ENCODE measurements around the gene MDH2.
"Not testable (repeated sequence)": the region's sequence is repeated elsewhere in the genome, so short reads cannot be mapped to it uniquely, and the experiment has no call there.

MDH2 gene

DNA sequence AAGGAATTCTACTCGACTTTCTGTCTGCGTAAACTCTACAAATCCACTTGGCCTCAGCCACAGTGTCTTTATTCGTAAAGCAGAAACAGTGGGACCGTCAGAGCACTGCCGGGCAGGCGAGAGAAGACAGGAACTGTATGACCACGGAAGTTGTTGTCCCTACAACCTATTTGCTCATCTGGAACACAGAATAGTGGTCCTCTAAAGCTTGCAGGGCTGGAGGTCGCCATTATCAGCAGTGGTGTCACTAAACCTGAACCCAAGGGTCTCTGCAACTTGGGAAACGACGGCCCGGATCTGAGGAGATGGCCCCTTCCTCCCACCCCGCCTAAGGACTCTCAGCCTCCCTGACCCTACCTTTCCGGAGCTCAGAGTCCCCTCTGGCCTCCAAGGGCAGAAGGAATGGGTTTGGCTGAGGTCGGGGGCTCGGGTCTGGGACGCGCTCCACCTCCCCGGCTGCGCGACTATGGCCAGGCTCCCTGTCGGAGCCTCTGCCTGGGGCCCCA is 548 bp upstream of the MDH2 start:
- DNase-seq (ENCODE audit: insufficient read length, low spot score): peak; percentile 39
- peak; percentile 55 for FAIRE-seq
- no peak for TF ChIP-seq PAX5 (IDR thresholded peaks at IDR 0.05; ENCODE audit: insufficient read depth, low read length, severe bottlenecking)
- no peak for TF ChIP-seq POU2F2 (IDR thresholded peaks at IDR 0.05; ENCODE audit: low read depth, low read length)
- no peak for TF ChIP-seq TAF1 (IDR thresholded peaks at IDR 0.05; ENCODE audit: low read depth, low read length)
- no peak for TF ChIP-seq SPI1 (IDR thresholded peaks at IDR 0.05; ENCODE audit: low read depth, low read length)
- no peak for TF ChIP-seq POLR2A (IDR thresholded peaks at IDR 0.05; ENCODE audit: low read depth, low read length)
- no peak for TF ChIP-seq POLR2AphosphoS5 (IDR thresholded peaks at IDR 0.05; ENCODE audit: low read depth, low read length)

DNA sequence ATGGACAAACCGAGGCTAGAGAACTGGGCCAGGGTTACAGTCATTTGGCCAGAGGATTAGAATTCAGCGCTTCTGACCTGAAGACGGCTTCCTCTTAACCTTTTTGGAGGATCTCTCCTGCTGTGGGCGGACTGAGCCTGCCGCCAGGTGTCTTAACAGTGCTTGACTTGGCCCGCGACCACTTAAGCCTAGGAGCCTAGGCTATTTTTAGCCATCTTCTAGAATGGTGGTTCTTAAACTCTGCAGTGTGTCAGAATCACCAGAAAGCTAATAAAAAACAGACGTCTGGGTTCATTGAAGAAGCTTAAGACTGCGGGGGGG is 722 bp downstream of the MDH2 start:
- no peak for TF ChIP-seq POU2F2 (IDR thresholded peaks at IDR 0.05; ENCODE audit: low read depth, low read length)
- TF ChIP-seq TAF1 (IDR thresholded peaks at IDR 0.05; ENCODE audit: low read depth, low read length): no peak
- no peak for TF ChIP-seq PAX5 (IDR thresholded peaks at IDR 0.05; ENCODE audit: insufficient read depth, low read length, severe bottlenecking)
- TF ChIP-seq POLR2A (IDR thresholded peaks at IDR 0.05; ENCODE audit: low read depth, low read length): no peak
- TF ChIP-seq POLR2AphosphoS5 (IDR thresholded peaks at IDR 0.05; ENCODE audit: low read depth, low read length): no peak
- no peak for TF ChIP-seq SPI1 (IDR thresholded peaks at IDR 0.05; ENCODE audit: low read depth, low read length)
- no peak for FAIRE-seq
- DNase-seq (ENCODE audit: insufficient read length, low spot score): peak; percentile 62

DNA sequence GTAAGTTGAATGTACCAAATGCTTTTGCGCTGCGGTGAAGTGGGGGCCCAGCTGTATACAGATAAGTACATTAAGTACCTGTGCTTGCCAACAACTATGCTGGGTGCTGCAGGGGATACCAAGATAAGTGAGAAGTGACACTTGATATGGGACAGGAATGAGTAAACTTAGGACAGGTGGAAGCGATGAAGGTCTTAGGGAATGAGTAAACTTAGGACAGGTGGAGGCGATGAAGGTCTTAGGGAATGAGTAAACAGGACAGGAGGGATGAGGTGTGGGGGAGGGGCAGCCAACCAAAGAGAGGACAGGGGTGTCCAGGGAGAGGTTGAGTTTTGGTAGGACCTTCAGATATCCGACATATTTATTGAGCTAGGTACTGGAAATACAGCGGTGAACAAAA is 1.4 kb downstream of the MDH2 start:
- TF ChIP-seq SPI1 (IDR thresholded peaks at IDR 0.05; ENCODE audit: low read depth, low read length) (no peak), POU2F2 (IDR thresholded peaks at IDR 0.05; ENCODE audit: low read depth, low read length) (no peak), POLR2AphosphoS5 (IDR thresholded peaks at IDR 0.05; ENCODE audit: low read depth, low read length) (peak; percentile 37; the same call in 1 of the 2 replicates), TAF1 (IDR thresholded peaks at IDR 0.05; ENCODE audit: low read depth, low read length) (no peak), PAX5 (IDR thresholded peaks at IDR 0.05; ENCODE audit: insufficient read depth, low read length, severe bottlenecking) (no peak), POLR2A (IDR thresholded peaks at IDR 0.05; ENCODE audit: low read depth, low read length) (peak; percentile 21; the same call in 1 of the 2 replicates)
- no peak for DNase-seq (ENCODE audit: insufficient read length, low spot score)
- no peak for FAIRE-seq

- DNase-seq (ENCODE audit: insufficient read length, low spot score): no peak
- TF ChIP-seq TAF1 (IDR thresholded peaks at IDR 0.05; ENCODE audit: low read depth, low read length) (no peak), POLR2AphosphoS5 (IDR thresholded peaks at IDR 0.05; ENCODE audit: low read depth, low read length) (no peak), POU2F2 (IDR thresholded peaks at IDR 0.05; ENCODE audit: low read depth, low read length) (no peak), POLR2A (IDR thresholded peaks at IDR 0.05; ENCODE audit: low read depth, low read length) (no peak), PAX5 (IDR thresholded peaks at IDR 0.05; ENCODE audit: insufficient read depth, low read length, severe bottlenecking) (no peak), SPI1 (IDR thresholded peaks at IDR 0.05; ENCODE audit: low read depth, low read length) (no peak)
- FAIRE-seq: no peak
These were observed 2.6 kb downstream of the MDH2 start for GRCh38 chr7:76050545-76050944.

DNA sequence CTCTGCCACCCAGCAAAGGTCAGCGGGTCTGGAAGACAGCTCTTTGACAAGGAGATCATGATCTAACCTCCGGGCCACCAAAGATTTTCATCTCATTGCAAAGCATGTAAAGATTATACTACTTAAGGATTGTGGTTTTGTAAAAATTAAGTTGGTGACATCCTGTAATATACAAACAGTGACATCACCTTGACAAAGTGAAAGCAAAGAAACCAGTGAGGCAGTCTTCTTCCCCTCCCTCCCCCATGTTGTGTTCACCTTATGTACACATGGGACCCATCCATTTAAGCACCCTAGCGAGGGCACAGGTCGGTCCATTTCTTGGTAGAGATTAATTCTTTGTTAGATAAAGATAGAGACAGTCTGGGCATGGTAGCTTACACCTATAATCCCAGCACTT is 3.9 kb downstream of the MDH2 start:
- no peak for FAIRE-seq
- TF ChIP-seq POLR2AphosphoS5 (IDR thresholded peaks at IDR 0.05; ENCODE audit: low read depth, low read length): no peak
- no peak for TF ChIP-seq TAF1 (IDR thresholded peaks at IDR 0.05; ENCODE audit: low read depth, low read length)
- TF ChIP-seq POLR2A (IDR thresholded peaks at IDR 0.05; ENCODE audit: low read depth, low read length): no peak
- no peak for TF ChIP-seq PAX5 (IDR thresholded peaks at IDR 0.05; ENCODE audit: insufficient read depth, low read length, severe bottlenecking)
- no peak for TF ChIP-seq POU2F2 (IDR thresholded peaks at IDR 0.05; ENCODE audit: low read depth, low read length)
- no peak for TF ChIP-seq SPI1 (IDR thresholded peaks at IDR 0.05; ENCODE audit: low read depth, low read length)
- DNase-seq (ENCODE audit: insufficient read length, low spot score): no peak

DNA sequence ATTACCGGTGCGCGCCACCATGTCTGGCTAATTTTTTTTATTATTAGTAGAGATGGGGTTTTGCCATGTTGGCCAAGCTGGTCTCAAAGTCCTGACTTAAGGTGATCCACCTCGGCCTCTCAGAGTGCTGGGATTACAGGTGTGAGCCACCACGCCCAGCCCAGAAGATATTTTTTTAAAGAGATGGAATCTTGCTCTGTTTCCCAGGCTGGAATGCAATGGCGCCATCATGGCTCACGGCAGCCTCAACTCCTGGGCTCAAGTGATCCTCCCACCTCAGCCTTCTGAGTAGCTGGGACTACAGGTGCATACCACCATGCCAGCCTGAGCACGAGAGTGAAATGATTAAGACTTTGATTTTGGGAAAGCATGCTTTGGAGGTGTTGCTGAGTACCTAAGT is 4.8 kb downstream of the MDH2 start:
- DNase-seq (ENCODE audit: insufficient read length, low spot score); FAIRE-seq: not testable (repeated sequence)

DNA sequence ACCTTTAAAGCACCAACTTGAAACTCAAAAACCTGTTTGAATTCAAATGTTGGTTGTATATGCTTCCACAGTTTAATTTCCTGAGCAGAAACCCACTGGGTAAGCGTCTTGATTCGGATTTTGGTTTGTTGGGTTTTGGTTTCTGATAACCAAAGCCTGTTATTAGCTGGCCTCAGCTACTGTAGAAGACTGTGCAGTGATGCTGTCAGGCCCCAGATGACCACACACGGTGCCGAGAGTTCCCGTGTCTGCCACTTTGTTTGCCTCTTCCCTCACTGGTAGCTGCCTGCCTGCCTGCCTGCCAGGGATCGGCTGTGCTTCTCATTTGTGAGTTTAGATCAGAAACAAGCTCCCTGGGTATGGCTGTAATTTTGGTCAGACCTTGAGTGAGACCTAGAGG is 5.6 kb downstream of the MDH2 start:
- no peak for FAIRE-seq
- TF ChIP-seq POLR2AphosphoS5 (IDR thresholded peaks at IDR 0.05; ENCODE audit: low read depth, low read length) (peak; percentile 36; the same call in 1 of the 2 replicates), POU2F2 (IDR thresholded peaks at IDR 0.05; ENCODE audit: low read depth, low read length) (no peak), POLR2A (IDR thresholded peaks at IDR 0.05; ENCODE audit: low read depth, low read length) (no peak), SPI1 (IDR thresholded peaks at IDR 0.05; ENCODE audit: low read depth, low read length) (no peak), TAF1 (IDR thresholded peaks at IDR 0.05; ENCODE audit: low read depth, low read length) (no peak)
- DNase-seq (ENCODE audit: insufficient read length, low spot score): no peak

DNA sequence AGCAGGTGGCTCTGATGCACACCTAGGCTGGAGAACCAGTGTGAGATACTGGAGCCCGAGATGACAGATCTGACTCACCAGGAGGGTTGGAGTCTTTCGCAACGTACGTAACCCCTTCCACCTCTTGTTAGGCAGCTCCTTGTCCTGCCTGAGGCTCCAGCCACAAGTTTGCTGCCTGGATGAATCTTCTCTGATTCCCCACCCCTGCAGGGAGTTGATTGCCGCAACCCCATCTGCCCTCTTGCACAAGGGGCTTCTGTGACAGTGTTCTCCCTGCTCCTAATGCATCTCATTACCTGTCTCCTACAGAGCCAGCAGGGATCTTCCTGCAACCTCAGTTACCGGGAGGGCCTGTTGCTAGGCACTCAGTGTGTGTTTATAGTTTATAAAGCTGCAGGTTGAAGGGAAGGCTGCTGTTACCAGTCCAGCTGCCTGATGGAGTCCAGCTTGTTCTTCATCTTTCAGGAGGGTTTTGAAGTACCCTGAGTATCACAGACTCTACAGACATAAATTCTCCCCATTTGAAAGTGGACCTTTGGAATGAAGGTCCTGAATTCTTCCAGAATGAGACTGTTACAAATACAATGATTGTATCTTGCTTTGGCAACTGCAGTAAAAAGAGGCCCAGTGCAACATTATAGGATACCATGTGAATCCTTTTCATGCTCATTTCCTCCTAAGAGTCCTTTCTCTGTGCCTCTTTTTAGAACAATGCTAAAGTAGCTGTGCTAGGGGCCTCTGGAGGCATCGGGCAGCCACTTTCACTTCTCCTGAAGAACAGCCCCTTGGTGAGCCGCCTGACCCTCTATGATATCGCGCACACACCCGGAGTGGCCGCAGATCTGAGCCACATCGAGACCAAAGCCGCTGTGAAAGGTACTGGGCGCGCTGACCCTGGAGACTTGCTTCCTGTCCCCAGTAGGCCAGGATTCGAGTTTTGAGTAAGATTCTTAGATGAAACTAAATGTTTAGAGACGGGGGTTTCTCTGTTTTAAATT is 6.5 kb downstream of the MDH2 start:
- TF ChIP-seq POLR2A (IDR thresholded peaks at IDR 0.05; ENCODE audit: low read depth, low read length): no peak
- no peak for TF ChIP-seq TAF1 (IDR thresholded peaks at IDR 0.05; ENCODE audit: low read depth, low read length)
- no peak for TF ChIP-seq SPI1 (IDR thresholded peaks at IDR 0.05; ENCODE audit: low read depth, low read length)
- TF ChIP-seq POU2F2 (IDR thresholded peaks at IDR 0.05; ENCODE audit: low read depth, low read length): no peak
- TF ChIP-seq POLR2AphosphoS5 (IDR thresholded peaks at IDR 0.05; ENCODE audit: low read depth, low read length): no peak
- TF ChIP-seq PAX5 (IDR thresholded peaks at IDR 0.05; ENCODE audit: insufficient read depth, low read length, severe bottlenecking): no peak
- DNase-seq (ENCODE audit: insufficient read length, low spot score) (no peak), FAIRE-seq (no peak)

GRCh38 chr7:76056241-76056640 is 8.3 kb downstream of the MDH2 start:
- FAIRE-seq (no peak), DNase-seq (ENCODE audit: insufficient read length, low spot score) (no peak)
- TF ChIP-seq POLR2AphosphoS5 (IDR thresholded peaks at IDR 0.05; ENCODE audit: low read depth, low read length) (no peak), SPI1 (IDR thresholded peaks at IDR 0.05; ENCODE audit: low read depth, low read length) (no peak), POU2F2 (IDR thresholded peaks at IDR 0.05; ENCODE audit: low read depth, low read length) (no peak), TAF1 (IDR thresholded peaks at IDR 0.05; ENCODE audit: low read depth, low read length) (no peak), POLR2A (IDR thresholded peaks at IDR 0.05; ENCODE audit: low read depth, low read length) (no peak), PAX5 (IDR thresholded peaks at IDR 0.05; ENCODE audit: insufficient read depth, low read length, severe bottlenecking) (no peak)

All from GM12891 (cell line).